ENCODE results near the gene RRAS. TPM values are rescaled to one million over a fixed set of nuclear protein-coding genes. Genes with fewer than 3 reads are reported as not detected.

RRAS gene
- polyA plus RNA-seq, 1 of the 3 experiments (the other 2 are of a cell fraction) = 141 TPM

- ChIA-PET CTCF (interaction anchor here (1.2 kb wide), 2 partner anchors 21 to 44 kb away, joined by 3 read pairs; no protein-coding TSS in a partner anchor), POLR2A (no interaction called here)
- H3K27me3 ChIP-seq (ENCODE audit: insufficient read depth) = no peaks in the 10 kb centered on the region
- H3K36me3 ChIP-seq (replicated peaks in 1 of 2; ENCODE audit: control insufficient read depth in 1 of 2, insufficient read depth in 2 of 2, low read length in 1 of 2) = peaks cover 17 to 45% of the 10 kb centered on the region in 2 experiments
- TF ChIP-seq CTCF (IDR thresholded peaks at IDR 0.05) (peak; percentile 12; the same call in 1 of the 2 replicates), MEF2A (IDR thresholded peaks at IDR 0.05; ENCODE audit: borderline replicate concordance, low read depth) (no peak), USF1 (IDR thresholded peaks at IDR 0.05; ENCODE audit: borderline replicate concordance, low read depth) (no peak), FOSL2 (IDR thresholded peaks at IDR 0.05; ENCODE audit: borderline replicate concordance, low read depth) (peak; percentile 63; the same call in 1 of the 2 replicates), TAF1 (IDR thresholded peaks at IDR 0.05; ENCODE audit: borderline replicate concordance, low read depth, low read length) (no peak), GATA2 (CRISPR knock-in tag; IDR thresholded peaks at IDR 0.05) (no peak), JUND (IDR thresholded peaks at IDR 0.05) (0 out of 2 replicates have a peak, but pooled peaks have one; percentile 31), POLR2AphosphoS5 (IDR thresholded peaks at IDR 0.05; ENCODE audit: low read depth, low read length) (no peak)
- H2AFZ ChIP-seq (ENCODE audit: low read depth) = no peak overlapping the region
- H3K4me1 ChIP-seq (ENCODE audit: control insufficient read depth in 1 of 2, insufficient read depth in 2 of 2, low read depth in 1 of 2, low read length in 1 of 2) = peaks cover 0 to 14% of the 10 kb centered on the region in 2 experiments; a peak in 3 of 4 replicates
- peaks cover 77% of the 10 kb centered on the region for H3K79me2 ChIP-seq (ENCODE audit: insufficient read depth)
- no peaks in the 10 kb centered on the region for H3K9me2 ChIP-seq
- WGBS (ENCODE audit: low lambda C conversion rate) = 45% methylated on average over 12 of the region's 19 CpGs
- H3K9ac ChIP-seq = peak overlapping the region; percentile 37; the same call in 1 of the 2 replicates
- peaks cover 46% of the 10 kb centered on the region for H4K20me1 ChIP-seq (ENCODE audit: insufficient read depth)
- H3K4me3 ChIP-seq (ENCODE audit: low read depth in 2 of 2, low read length in 1 of 2) = no peak overlapping the region
- H3K9me3 ChIP-seq = no peaks in the 10 kb centered on the region
- DNase-seq = no peak
- H3F3A ChIP-seq (replicated peaks; ENCODE audit: insufficient read depth) = peaks cover 15% of the 10 kb centered on the region
- peak overlapping the region in 1 of 2 experiments; percentile 74; a peak in 2 of 4 replicates for H3K27ac ChIP-seq (ENCODE audit: low read depth in 2 of 2, low read length in 1 of 2)
- H3K4me2 ChIP-seq = peak overlapping the region; percentile 65
Measured at GRCh38 chr19:49614096-49614833, 25.7 kb downstream of the RRAS start.

- WGBS (ENCODE audit: low lambda C conversion rate) = 72% methylated on average over 4 of the region's 4 CpGs
- Histone ChIP-seq H4K20me1 (ENCODE audit: insufficient read depth) (peaks cover 51% of the 10 kb centered on the region), H3K27ac (ENCODE audit: low read depth in 2 of 2, low read length in 1 of 2) (peak overlapping the region in 1 of 2 experiments; percentile 74; a peak in 2 of 4 replicates), H3K27me3 (ENCODE audit: insufficient read depth) (no peaks in the 10 kb centered on the region), H3K79me2 (ENCODE audit: insufficient read depth) (peaks cover 81% of the 10 kb centered on the region), H3K4me1 (ENCODE audit: control insufficient read depth in 1 of 2, insufficient read depth in 2 of 2, low read depth in 1 of 2, low read length in 1 of 2) (peaks cover 0 to 14% of the 10 kb centered on the region in 2 experiments; a peak in 3 of 4 replicates), H3K9me2 (no peaks in the 10 kb centered on the region), H2AFZ (ENCODE audit: low read depth) (no peak overlapping the region), H3K9me3 (no peaks in the 10 kb centered on the region), H3K36me3 (replicated peaks in 1 of 2; ENCODE audit: control insufficient read depth in 1 of 2, insufficient read depth in 2 of 2, low read length in 1 of 2) (peaks cover 15 to 44% of the 10 kb centered on the region in 2 experiments), H3K4me3 (ENCODE audit: low read depth in 2 of 2, low read length in 1 of 2) (no peak overlapping the region), H3K4me2 (peak overlapping the region; percentile 65), H3K9ac (peak overlapping the region; percentile 37; the same call in 1 of the 2 replicates), H3F3A (replicated peaks; ENCODE audit: insufficient read depth) (peaks cover 15% of the 10 kb centered on the region)
- ChIA-PET POLR2A (no interaction called here), CTCF (no interaction called here)
- no peak for DNase-seq
- TF ChIP-seq NRF1 (IDR thresholded peaks at IDR 0.05; ENCODE audit: low read depth, low read length) = no peak
- no peak for TF ChIP-seq ELF1 (IDR thresholded peaks at IDR 0.05)
- TF ChIP-seq FOSL2 (IDR thresholded peaks at IDR 0.05; ENCODE audit: borderline replicate concordance, low read depth) = no peak
- no peak for TF ChIP-seq EP300 (IDR thresholded peaks at IDR 0.05; ENCODE audit: borderline replicate concordance in 1 of 2, low read depth in 1 of 2, low read length in 1 of 2)
- TF ChIP-seq CTCF (IDR thresholded peaks at IDR 0.05) = no peak
- no peak for TF ChIP-seq MAX (IDR thresholded peaks at IDR 0.05; ENCODE audit: low read depth)
- no peak for TF ChIP-seq RXRA (IDR thresholded peaks at IDR 0.05; ENCODE audit: borderline replicate concordance, low read depth)
- no peak for TF ChIP-seq MXI1 (IDR thresholded peaks at IDR 0.05; ENCODE audit: low read depth, low read length)
- TF ChIP-seq REST (IDR thresholded peaks at IDR 0.05; ENCODE audit: low read depth, low read length) = no peak
- TF ChIP-seq SIN3A (IDR thresholded peaks at IDR 0.05; ENCODE audit: borderline replicate concordance, low read depth, low read length) = no peak
- TF ChIP-seq RCOR1 (IDR thresholded peaks at IDR 0.05; ENCODE audit: low read length) = no peak
Measured at GRCh38 chr19:49613374-49613773, 26.6 kb downstream of the RRAS start.

All from SK-N-SH (cell line).